ENCODE results near the gene CYP3A7.
"Not testable (repeated sequence)": the region's sequence is repeated elsewhere in the genome, so short reads cannot be mapped to it uniquely, and the experiment has no call there.

GRCh38 chr7:99690918-99691317 is 44.1 kb downstream of the CYP3A7 start:
- not testable (repeated sequence) for TF ChIP-seq FOXM1 (IDR thresholded peaks at IDR 0.05; ENCODE audit: borderline replicate concordance); TARDBP (IDR thresholded peaks at IDR 0.05); PKNOX1 (IDR thresholded peaks at IDR 0.05); BHLHE40 (IDR thresholded peaks at IDR 0.05; ENCODE audit: borderline replicate concordance); CTBP1 (IDR thresholded peaks at IDR 0.05; ENCODE audit: borderline replicate concordance)

Measured in HEK293T (cell line).